HG02588 (cell line): Measurements from ENCODE around the gene C19orf67.
"Not testable (repeated sequence)": the region's sequence is repeated elsewhere in the genome, so short reads cannot be mapped to it uniquely, and the experiment has no call there.

ENCODE experiments used
- ATAC-seq: cut with Tn5 transposase; IDR thresholded peaks from one replicate; pipeline ENCODE4 v1.9.1; 2021; ENCODE audit warnings: mild to moderate bottlenecking, moderate library complexity; ENCODE audit not compliant: unreplicated experiment

C19orf67 gene

GRCh38 chr19:14058182-14059092 is 27.1 kb downstream of the C19orf67 start:
- no peak for ATAC-seq

GRCh38 chr19:14056741-14057356 is 28.7 kb downstream of the C19orf67 start:
- ATAC-seq: no peak

- ATAC-seq: no peak
Observed at GRCh38 chr19:14056069-14056666, 29.4 kb downstream of the C19orf67 start.

GRCh38 chr19:14055396-14055795 is 30.2 kb downstream of the C19orf67 start:
- ATAC-seq: no peak

GRCh38 chr19:14054721-14055120 is 30.9 kb downstream of the C19orf67 start:
- ATAC-seq: no peak

GRCh38 chr19:14054099-14054498 is 31.5 kb downstream of the C19orf67 start:
- no peak for ATAC-seq

GRCh38 chr19:14053500-14053899 is 32.1 kb downstream of the C19orf67 start:
- no peak for ATAC-seq

GRCh38 chr19:14053032-14053431 is 32.6 kb downstream of the C19orf67 start:
- ATAC-seq: no peak

GRCh38 chr19:14052470-14052869 is 33.1 kb downstream of the C19orf67 start:
- no peak for ATAC-seq

GRCh38 chr19:14051980-14052379 is 33.6 kb downstream of the C19orf67 start:
- ATAC-seq: no peak

GRCh38 chr19:14050961-14051360 is 34.6 kb downstream of the C19orf67 start:
- ATAC-seq: not testable (repeated sequence)

GRCh38 chr19:14050512-14050911 is 35.1 kb downstream of the C19orf67 start:
- no peak for ATAC-seq

GRCh38 chr19:14048443-14049153 is 37.0 kb downstream of the C19orf67 start:
- no peak for ATAC-seq

- ATAC-seq: not testable (repeated sequence)
Observed at GRCh38 chr19:14047866-14048265, 37.7 kb downstream of the C19orf67 start.

GRCh38 chr19:14042659-14043608 is 42.6 kb downstream of the C19orf67 start:
- ATAC-seq: not testable (repeated sequence)

GRCh38 chr19:14039181-14039580 is 46.4 kb downstream of the C19orf67 start:
- no peak for ATAC-seq

GRCh38 chr19:14035706-14036105 is 49.9 kb downstream of the C19orf67 start:
- ATAC-seq: no peak

GRCh38 chr19:14035159-14035558 is 50.4 kb downstream of the C19orf67 start:
- ATAC-seq: not testable (repeated sequence)

GRCh38 chr19:14033946-14034345 is 51.6 kb downstream of the C19orf67 start:
- ATAC-seq: no peak
